Stimulated activated CD4-positive, alpha-beta T cell treated with anti-CD3 and anti-CD28 coated beads, TNF-alpha, amount 100 ng/mL, for 48 hours (primary cell): ENCODE data around the gene CAMTA2.
"Not testable (repeated sequence)": the region's sequence is repeated elsewhere in the genome, so short reads cannot be mapped to it uniquely, and the experiment has no call there.

ENCODE experiments used
- DNase-seq, 3 donors: peaks; one replicate each; pipeline ENCODE4 v3.0.0-alpha.2; 2020; ENCODE audit warnings: low read depth in 3 of 3

CAMTA2 gene

DNA sequence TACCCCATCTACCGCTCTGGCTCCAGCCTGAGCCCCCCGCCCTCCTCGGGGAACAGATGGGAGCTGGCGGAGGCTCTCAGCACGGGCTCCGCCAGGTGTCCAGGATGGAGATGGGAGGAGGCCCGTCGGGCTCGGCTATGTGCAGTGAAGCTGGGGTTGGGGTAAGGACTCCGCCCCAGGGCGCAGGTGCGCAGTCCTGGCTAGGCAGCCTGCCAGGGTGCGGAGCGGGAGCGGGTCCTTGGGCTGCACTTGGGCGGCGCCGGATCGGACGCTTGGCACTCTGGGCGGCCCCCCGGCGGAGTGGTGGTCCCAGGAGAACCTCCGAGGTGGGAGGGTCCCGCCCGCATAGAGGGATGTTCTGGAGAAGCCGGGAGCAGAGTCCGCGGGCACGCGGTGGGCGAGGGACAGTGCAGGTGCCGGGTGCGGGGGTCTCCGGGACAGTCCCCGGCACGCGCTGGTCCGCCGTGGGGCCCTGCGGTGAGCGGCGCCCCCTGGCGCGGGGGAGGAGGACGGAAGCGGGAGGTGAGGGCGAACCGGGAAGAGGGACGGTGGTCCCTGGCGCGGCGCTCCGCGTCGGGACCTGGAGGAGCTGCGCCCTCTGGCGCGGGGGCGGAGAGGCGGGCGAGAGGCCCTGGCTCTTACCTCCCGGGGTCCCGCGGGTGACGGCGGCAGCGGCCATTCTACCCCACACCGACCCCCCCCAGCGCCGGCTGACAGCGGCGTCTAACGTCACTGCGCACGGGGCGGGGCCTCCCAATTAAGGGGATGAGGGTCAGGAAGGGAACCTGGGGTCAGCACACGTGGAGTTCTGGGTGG lies at the start of gene CAMTA2:
TSS of gene CAMTA2 (minus strand) at position 725 of the 816 bp plus-strand sequence. CDS start 1,453 bp downstream, outside the sequence.
- peak; percentile 68 to 89 (median 77) for DNase-seq

DNA sequence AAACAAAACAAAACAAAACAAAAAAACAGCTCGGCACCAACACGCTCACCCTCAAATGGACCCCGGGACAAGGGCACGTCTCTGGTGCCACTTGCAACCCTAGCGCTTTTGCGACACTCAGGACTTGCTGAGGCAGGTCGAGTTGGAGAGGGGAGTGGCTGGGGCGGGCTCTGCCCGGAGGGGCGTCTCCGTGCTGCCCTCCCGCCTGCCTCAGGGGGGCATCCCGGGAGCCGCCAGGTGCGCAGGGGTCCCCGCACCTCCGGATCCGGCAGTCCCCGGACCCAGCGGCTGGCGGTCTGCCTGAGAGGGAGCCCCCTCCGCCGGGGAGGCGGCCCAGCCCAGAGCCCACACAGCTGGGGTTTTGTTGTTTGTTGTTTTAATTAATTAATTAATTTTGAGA lies 47.8 kb upstream of the CAMTA2 start, which contains the start of gene SLC52A1:
TSS of gene SLC52A1 (minus strand) at position 112 of the 400 bp plus-strand sequence. CDS start 820 bp downstream, outside the sequence.
- no peak for DNase-seq

- no peak for DNase-seq
Observed at GRCh38 chr17:5034651-5035050, 47.2 kb upstream of the CAMTA2 start.

DNA sequence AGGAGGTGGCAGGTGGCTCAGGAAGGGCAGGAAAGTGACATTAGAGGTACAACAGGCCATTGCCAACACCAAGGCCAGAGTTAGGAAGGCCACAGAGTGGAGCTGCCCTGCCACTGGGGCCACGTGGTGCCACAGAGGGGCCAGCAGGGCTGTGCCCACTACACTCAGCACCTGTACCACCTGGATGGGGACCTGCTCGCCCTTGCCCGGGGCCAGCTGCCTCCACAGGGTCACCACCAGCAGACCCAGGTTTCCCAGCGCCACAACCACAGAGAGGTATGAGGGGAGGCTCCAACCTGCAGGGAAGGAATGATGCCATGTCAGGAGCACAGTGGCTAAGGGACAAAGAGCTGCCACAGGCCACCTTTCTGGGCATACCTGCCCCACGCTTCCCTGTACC lies 46.6 kb upstream of the CAMTA2 start:
- no peak for DNase-seq

- DNase-seq: no peak
Observed at GRCh38 chr17:5033352-5034015, 46.0 kb upstream of the CAMTA2 start.

- DNase-seq: no peak
Observed at GRCh38 chr17:5032865-5033264, 45.4 kb upstream of the CAMTA2 start.

GRCh38 chr17:5031365-5032082 lies 44.0 kb upstream of the CAMTA2 start:
- peak; percentile 73 to 83 (median 73) for DNase-seq

GRCh38 chr17:5030168-5030567 lies 42.7 kb upstream of the CAMTA2 start:
- not testable (repeated sequence) for DNase-seq

GRCh38 chr17:5027916-5028315 lies 40.4 kb upstream of the CAMTA2 start:
- no peak for DNase-seq

DNA sequence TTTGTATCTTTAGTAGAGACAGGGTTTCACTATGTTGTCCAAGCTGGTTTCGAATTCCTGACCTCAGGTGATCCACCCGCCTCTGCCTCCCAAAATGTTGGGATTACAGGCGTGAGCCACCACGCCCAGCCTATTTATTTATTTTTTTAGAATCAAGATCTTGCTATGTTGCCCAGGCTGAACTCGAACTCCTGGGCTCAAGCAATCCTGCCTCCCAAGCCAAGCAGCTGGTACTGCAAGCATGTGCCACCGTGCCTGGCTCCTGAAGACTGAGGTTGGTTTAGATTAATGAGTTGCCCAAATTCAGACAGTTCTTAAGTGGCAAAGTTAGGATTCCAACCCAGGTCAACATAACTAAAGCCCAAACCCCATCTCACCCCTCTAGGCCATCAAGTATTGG lies 39.8 kb upstream of the CAMTA2 start:
- no peak for DNase-seq

GRCh38 chr17:5024604-5025003 lies 37.1 kb upstream of the CAMTA2 start:
- DNase-seq: no peak

DNA sequence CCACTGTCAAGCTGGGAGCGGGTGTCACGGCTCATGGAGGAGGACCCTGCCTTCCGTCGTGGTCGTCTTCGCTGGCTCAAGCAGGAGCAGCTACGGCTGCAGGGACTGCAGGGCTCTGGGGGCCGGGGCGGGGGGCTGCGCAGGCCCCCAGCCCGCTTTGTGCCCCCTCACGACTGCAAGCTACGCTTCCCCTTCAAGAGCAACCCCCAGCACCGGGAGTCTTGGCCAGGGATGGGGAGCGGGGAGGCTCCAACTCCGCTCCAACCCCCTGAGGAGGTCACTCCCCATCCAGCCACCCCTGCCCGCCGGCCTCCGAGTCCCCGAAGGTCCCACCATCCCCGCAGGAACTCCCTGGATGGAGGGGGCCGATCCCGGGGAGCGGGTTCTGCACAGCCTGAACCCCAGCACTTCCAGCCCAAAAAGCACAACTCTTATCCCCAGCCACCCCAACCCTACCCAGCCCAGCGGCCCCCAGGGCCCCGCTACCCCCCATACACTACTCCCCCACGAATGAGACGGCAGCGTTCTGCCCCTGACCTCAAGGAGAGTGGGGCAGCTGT lies 36.2 kb upstream of the CAMTA2 start:
- no peak for DNase-seq

GRCh38 chr17:5022171-5022711 lies 34.8 kb upstream of the CAMTA2 start:
- no peak for DNase-seq

DNA sequence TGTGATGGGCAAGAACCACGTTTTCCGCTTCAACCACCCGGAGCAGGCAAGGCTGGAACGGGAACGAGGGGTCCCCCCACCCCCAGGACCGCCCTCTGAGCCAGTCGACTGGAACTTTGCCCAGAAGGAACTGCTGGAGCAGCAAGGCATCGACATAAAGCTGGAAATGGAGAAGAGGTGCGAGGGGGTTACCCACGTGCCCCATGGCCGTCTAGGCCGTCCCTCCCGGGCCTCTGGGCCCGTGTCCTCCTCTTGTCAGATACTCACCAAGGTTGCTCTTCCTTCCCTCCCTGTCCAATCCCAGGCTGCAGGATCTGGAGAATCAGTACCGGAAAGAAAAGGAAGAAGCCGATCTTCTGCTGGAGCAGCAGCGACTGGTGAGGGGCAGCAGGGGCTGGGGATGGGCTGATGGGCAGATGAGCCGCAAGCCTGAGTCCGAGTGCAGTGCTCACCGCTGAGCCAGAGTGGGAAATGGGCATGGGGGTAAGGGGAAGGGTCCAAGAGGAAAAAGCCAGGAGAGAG lies 33.1 kb upstream of the CAMTA2 start:
- no peak for DNase-seq

- no peak for DNase-seq
Observed at GRCh38 chr17:5019475-5019956, 32.0 kb upstream of the CAMTA2 start.

DNA sequence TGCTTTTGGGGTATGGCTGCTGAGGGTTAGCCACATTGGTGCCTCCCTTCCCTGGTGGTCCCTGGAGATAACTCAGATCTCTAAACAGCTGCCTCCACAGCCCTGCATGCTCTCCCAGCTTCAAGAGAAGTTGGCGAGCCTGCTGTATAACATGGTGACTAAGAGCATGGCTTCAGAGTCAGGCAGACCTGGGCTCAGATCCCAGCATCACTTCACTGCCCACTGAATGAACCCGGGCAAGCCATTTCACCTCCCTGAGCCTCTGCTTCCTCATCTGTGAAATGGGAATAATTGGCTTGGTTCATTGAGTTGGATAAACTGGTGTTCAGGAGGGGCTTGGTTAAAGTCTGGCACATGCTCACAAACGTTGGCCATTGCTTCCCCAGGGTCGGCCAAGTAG lies 26.9 kb upstream of the CAMTA2 start:
- no peak for DNase-seq

- no peak for DNase-seq
Observed at GRCh38 chr17:5011928-5012327, 24.5 kb upstream of the CAMTA2 start.

- no peak for DNase-seq
Observed at GRCh38 chr17:5003214-5003867, 15.9 kb upstream of the CAMTA2 start.

DNA sequence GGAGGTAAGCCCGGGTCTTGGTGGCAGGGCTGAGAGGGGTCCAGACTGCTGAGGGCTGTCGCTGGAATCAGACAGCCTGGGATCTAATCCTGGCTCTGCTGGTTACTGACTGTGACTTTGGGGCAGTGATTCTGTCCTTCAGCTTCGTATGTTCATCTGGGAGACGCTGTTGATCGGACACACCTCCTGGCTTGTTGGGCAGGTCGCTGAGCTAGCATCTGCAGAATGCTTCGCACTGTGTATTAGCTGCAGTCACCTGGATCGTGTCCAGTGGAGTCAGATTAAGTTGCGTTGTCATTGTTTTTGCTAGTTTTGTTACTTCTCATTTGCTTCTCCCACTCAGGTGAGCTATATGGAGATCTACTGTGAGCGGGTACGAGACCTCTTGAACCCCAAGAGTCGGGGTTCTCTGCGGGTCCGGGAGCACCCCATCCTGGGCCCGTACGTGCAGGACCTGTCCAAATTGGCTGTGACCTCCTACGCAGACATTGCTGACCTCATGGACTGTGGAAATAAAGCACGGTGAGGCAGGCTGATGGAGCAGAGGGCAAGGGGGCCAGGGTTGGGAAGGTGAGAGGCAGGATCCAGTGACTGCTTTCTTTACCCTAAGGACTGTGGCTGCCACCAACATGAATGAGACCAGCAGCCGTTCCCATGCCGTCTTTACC lies 14.8 kb upstream of the CAMTA2 start:
- no peak for DNase-seq

DNA sequence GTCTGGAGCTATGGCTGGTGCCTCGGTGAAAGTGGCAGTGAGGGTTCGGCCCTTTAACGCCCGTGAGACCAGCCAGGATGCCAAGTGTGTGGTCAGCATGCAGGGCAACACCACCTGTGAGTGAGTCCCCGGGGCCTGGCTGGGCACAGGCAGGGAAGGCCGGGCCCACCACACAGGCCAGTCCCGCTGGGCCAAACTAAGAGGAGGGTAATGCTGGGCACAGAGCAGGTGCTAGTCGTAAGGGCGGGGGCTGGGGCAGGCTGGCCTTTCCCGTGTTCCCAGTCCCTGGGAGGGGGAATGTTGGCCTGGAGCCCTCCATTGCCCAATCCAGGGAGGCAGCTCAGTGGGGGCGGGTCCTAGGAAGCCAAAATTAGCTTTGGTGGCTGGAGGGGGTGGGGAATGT lies 12.8 kb upstream of the CAMTA2 start:
- no peak for DNase-seq
